Nephron (organoid): ENCODE results near the gene WDFY1.

ENCODE experiments used
- H3K27ac Mint-ChIP-seq, 3 experiments: 2 replicates each; pipeline ENCODE4 v1.8.0; 2020; ENCODE audit warnings: mixed read lengths in 3 of 3, mild to moderate bottlenecking in 2 of 3, moderate library complexity in 1 of 3
- H3K27me3 Mint-ChIP-seq: 2 replicates; pipeline ENCODE4 v1.8.0; 2021; ENCODE audit warnings: low read depth, mild to moderate bottlenecking, moderate library complexity, mixed read lengths
- H3K36me3 Mint-ChIP-seq: 2 replicates; pipeline ENCODE4 v1.8.0; 2020; ENCODE audit warnings: low read depth, mixed read lengths
- H3K4me1 Mint-ChIP-seq: 2 replicates; pipeline ENCODE4 v1.8.0; 2020; ENCODE audit warnings: mixed read lengths
- H3K4me3 Mint-ChIP-seq, 3 experiments: 2 replicates each; pipeline ENCODE4 v1.8.0; 2020; ENCODE audit warnings: mild to moderate bottlenecking in 3 of 3, mixed read lengths in 3 of 3, moderate library complexity in 2 of 3
- H3K9me3 Mint-ChIP-seq: 2 replicates; pipeline ENCODE4 v1.8.0; 2020; ENCODE audit warnings: mixed read lengths
- CTCF ChIP-seq, 3 experiments: fragments of 200-600 bp; sonication (generic); IDR thresholded peaks; one replicate each; pipeline ENCODE4 v1.5.0; 2021; ENCODE audit warnings: antibody characterized with exemption in 3 of 3; ENCODE audit not compliant: unreplicated experiment in 3 of 3

The WDFY1 gene

GRCh38 chr2:223969856-223970255 lies 24.7 kb upstream of the WDFY1 start:
- Mint-ChIP-seq H3K27me3 (no peaks in the 10 kb centered on the region), H3K9me3 (no peaks in the 10 kb centered on the region), H3K4me3 (no peak overlapping the region), H3K36me3 (peaks cover 15% of the 10 kb centered on the region), H3K27ac (no peak overlapping the region), H3K4me1 (no peaks in the 10 kb centered on the region)
- TF ChIP-seq CTCF (IDR thresholded peaks at IDR 0.05; ENCODE audit: unreplicated experiment in 3 of 3): no peak

- Mint-ChIP-seq H3K27me3 (no peaks in the 10 kb centered on the region), H3K9me3 (no peaks in the 10 kb centered on the region), H3K27ac (no peak overlapping the region), H3K4me3 (no peak overlapping the region), H3K36me3 (peaks cover 15% of the 10 kb centered on the region), H3K4me1 (no peaks in the 10 kb centered on the region)
- no peak for TF ChIP-seq CTCF (IDR thresholded peaks at IDR 0.05; ENCODE audit: unreplicated experiment in 3 of 3)
These were observed 24.2 kb upstream of the WDFY1 start for GRCh38 chr2:223969315-223969714.

- no peak for TF ChIP-seq CTCF (IDR thresholded peaks at IDR 0.05; ENCODE audit: unreplicated experiment in 3 of 3)
- Mint-ChIP-seq H3K36me3 (peaks cover 19% of the 10 kb centered on the region), H3K4me1 (no peaks in the 10 kb centered on the region), H3K4me3 (no peak overlapping the region), H3K27me3 (no peaks in the 10 kb centered on the region), H3K27ac (no peak overlapping the region), H3K9me3 (no peaks in the 10 kb centered on the region)
These were observed 22.8 kb upstream of the WDFY1 start for GRCh38 chr2:223967981-223968380.

- Mint-ChIP-seq H3K4me3 (peak overlapping the region; percentile 35 to 56 (median 44)), H3K9me3 (no peaks in the 10 kb centered on the region), H3K4me1 (peaks cover 57% of the 10 kb centered on the region), H3K36me3 (peaks cover 30% of the 10 kb centered on the region), H3K27ac (no peak overlapping the region), H3K27me3 (peaks cover 4% of the 10 kb centered on the region)
- TF ChIP-seq CTCF (IDR thresholded peaks at IDR 0.05; ENCODE audit: unreplicated experiment in 3 of 3): no peak
These were observed 14.6 kb upstream of the WDFY1 start for GRCh38 chr2:223959688-223960087.

- Mint-ChIP-seq H3K27me3 (peaks cover 4% of the 10 kb centered on the region), H3K4me1 (peaks cover 71% of the 10 kb centered on the region), H3K36me3 (peaks cover 23% of the 10 kb centered on the region), H3K4me3 (peak within 1 kb of the TSS; percentile 97 to 99 (median 99)), H3K9me3 (no peaks in the 10 kb centered on the region), H3K27ac (peak within 1 kb of the TSS; percentile 45 to 95 (median 94))
- TF ChIP-seq CTCF (IDR thresholded peaks at IDR 0.05; ENCODE audit: unreplicated experiment in 3 of 3): no peak
These were observed 12.1 kb upstream of the WDFY1 start, which contains the start of gene MRPL44 for GRCh38 chr2:223957092-223957851. Gene MRPL44 (plus strand): TSS chr2:223957463. CDS start chr2:223957473, 10 bp downstream.

GRCh38 chr2:223956300-223956699 lies 11.2 kb upstream of the WDFY1 start:
- H3K27me3 Mint-ChIP-seq: peaks cover 4% of the 10 kb centered on the region
- TF ChIP-seq CTCF (IDR thresholded peaks at IDR 0.05; ENCODE audit: unreplicated experiment in 3 of 3): no peak
- peaks cover 64% of the 10 kb centered on the region for H3K4me1 Mint-ChIP-seq
- peak overlapping the region; percentile 69 to 99 (median 76) for H3K4me3 Mint-ChIP-seq
- H3K9me3 Mint-ChIP-seq: no peaks in the 10 kb centered on the region
- peaks cover 14% of the 10 kb centered on the region for H3K36me3 Mint-ChIP-seq
- H3K27ac Mint-ChIP-seq: peak overlapping the region; percentile 45 to 94 (median 71)
